ENCODE measurements around the gene ARSB.

DNA sequence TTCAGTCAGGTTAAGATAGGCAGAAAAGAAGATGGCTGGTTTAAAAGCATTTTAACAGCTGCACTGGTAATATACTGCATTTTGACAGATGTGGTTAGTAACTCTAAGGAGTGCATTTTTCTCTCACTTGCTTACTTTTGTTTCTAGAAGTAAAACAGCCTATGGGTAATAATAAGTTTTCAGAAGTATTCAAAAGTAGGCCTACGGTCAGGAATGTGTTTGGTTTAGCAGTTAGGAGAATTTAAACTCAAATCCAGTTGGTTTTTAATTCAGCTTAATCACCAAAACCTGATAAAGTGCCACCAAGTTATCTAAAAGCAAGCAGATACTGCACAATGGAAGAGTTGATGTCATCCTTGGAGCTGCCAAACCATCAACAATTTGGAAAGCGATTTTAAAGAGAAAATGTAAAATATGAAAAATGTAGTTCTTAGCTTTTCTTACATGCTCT lies 160.3 kb downstream of the ARSB start:
- TF ChIP-seq POLR2A (IDR thresholded peaks at IDR 0.05) (no peak), CTCF (IDR thresholded peaks at IDR 0.05) (no peak)
